ENCODE results near the gene SSU72. TPM values are rescaled to one million over a fixed set of nuclear protein-coding genes. Genes with fewer than 3 reads are reported as not detected.

The SSU72 gene
- total RNA-seq = 117 and 121 TPM in 2 replicates
- long read RNA-seq, full-length matches to known transcripts = 116 of 124 reads
- long read RNA-seq, partial matches to known transcripts = 4 of 124 reads
- long read RNA-seq, other reads (novel, unspliced or antisense) = 4 of 124 reads

GRCh38 chr1:1574721-1575537 is at the start of gene SSU72:
Gene SSU72 (minus strand): TSS chr1:1574863. CDS start chr1:1574557, 306 bp downstream.
- H3K4me3 Mint-ChIP-seq (ENCODE audit: unreplicated experiment) = peak within 1 kb of the TSS; percentile 93

DNA sequence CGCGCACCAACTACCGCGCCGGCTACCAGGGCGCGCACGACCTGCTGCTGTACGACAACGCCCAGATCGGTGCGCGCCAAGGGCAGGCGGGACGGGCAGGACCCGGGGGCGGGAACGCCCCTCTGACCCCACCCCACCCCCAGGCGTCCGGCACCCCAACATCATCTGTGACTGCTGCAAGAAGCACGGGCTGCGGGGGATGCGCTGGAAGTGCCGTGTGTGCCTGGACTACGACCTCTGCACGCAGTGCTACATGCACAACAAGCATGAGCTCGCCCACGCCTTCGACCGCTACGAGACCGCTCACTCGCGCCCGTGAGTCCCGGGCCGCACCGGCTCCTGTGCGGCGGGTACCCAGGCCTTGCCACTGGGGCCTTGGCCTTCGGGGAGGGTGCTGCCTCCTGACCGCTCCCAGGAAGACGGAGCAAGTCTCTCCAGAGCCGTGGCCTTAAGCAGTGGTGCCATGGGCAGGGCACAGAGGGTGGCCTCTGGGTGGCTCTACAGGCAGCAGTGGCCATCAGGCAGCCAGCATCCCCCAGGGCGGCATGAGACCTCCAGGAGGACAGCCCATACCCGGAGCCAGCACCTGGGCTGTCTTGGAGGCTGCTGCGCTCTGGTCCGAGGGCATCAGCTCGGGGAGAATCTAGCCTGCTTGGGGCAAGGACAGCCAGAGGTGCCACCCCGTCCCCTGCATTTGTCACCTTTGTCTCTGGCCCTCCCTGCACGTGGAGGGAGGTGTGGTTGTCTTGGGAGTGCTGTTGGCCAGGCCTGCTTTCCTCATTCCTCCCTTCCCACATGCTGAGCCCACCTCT is 49.2 kb upstream of the SSU72 start:
- H3K4me1 Mint-ChIP-seq (ENCODE audit: unreplicated experiment) = no peaks in the 10 kb centered on the region
- no peaks in the 10 kb centered on the region for H3K36me3 Mint-ChIP-seq (ENCODE audit: unreplicated experiment)
- DNase-seq (ENCODE audit: extremely low spot score, unreplicated experiment) = no peak
- no peak overlapping the region for H3K27ac Mint-ChIP-seq (ENCODE audit: unreplicated experiment)
- TF ChIP-seq, protein P1, sequence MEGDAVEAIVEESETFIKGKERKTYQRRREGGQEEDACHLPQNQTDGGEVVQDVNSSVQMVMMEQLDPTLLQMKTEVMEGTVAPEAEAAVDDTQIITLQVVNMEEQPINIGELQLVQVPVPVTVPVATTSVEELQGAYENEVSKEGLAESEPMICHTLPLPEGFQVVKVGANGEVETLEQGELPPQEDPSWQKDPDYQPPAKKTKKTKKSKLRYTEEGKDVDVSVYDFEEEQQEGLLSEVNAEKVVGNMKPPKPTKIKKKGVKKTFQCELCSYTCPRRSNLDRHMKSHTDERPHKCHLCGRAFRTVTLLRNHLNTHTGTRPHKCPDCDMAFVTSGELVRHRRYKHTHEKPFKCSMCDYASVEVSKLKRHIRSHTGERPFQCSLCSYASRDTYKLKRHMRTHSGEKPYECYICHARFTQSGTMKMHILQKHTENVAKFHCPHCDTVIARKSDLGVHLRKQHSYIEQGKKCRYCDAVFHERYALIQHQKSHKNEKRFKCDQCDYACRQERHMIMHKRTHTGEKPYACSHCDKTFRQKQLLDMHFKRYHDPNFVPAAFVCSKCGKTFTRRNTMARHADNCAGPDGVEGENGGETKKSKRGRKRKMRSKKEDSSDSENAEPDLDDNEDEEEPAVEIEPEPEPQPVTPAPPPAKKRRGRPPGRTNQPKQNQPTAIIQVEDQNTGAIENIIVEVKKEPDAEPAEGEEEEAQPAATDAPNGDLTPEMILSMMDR (IDR thresholded peaks at IDR 0.05) = no peak
- H3K4me3 Mint-ChIP-seq (ENCODE audit: unreplicated experiment) = no peak overlapping the region
- no peaks in the 10 kb centered on the region for H3K9me3 Mint-ChIP-seq (ENCODE audit: unreplicated experiment)
- no peaks in the 10 kb centered on the region for H3K27me3 Mint-ChIP-seq (ENCODE audit: unreplicated experiment)

More at GRCh38 chr1:1574721-1575537, at the start of gene SSU72:
- Mint-ChIP-seq H3K36me3 (ENCODE audit: unreplicated experiment) (peaks cover 5% of the 10 kb centered on the region), H3K4me1 (ENCODE audit: unreplicated experiment) (peaks cover 30% of the 10 kb centered on the region), H3K9me3 (ENCODE audit: unreplicated experiment) (no peaks in the 10 kb centered on the region), H3K27ac (ENCODE audit: unreplicated experiment) (peak within 1 kb of the TSS; percentile 99), H3K27me3 (ENCODE audit: unreplicated experiment) (no peaks in the 10 kb centered on the region)
- peak; percentile 97 for DNase-seq (ENCODE audit: extremely low spot score, unreplicated experiment)
- TF ChIP-seq, protein P1 (IDR thresholded peaks at IDR 0.05) = no peak

DNA sequence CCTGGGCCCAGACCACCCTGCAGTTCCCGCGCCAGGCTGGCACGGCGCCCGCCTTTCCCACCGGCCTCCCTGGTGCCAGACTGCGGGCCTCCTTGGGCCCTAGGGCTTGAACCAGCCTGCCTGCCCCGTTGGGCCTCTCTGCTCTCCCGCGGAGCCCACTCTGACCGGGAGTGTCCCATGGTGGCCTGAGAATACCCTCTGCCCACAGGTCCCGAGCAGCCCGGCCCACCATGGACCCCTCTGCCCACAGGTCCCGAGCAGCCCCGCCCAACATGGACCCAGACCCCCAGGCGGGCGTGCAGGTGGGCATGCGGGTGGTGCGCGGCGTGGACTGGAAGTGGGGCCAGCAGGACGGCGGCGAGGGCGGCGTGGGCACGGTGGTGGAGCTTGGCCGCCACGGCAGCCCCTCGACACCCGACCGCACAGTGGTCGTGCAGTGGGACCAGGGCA is 48.5 kb upstream of the SSU72 start:
- DNase-seq (ENCODE audit: extremely low spot score, unreplicated experiment) = no peak
- TF ChIP-seq, protein P1 (IDR thresholded peaks at IDR 0.05) = no peak
- H3K27me3 Mint-ChIP-seq (ENCODE audit: unreplicated experiment) = no peaks in the 10 kb centered on the region
- no peaks in the 10 kb centered on the region for H3K36me3 Mint-ChIP-seq (ENCODE audit: unreplicated experiment)
- H3K27ac Mint-ChIP-seq (ENCODE audit: unreplicated experiment) = no peak overlapping the region
- H3K9me3 Mint-ChIP-seq (ENCODE audit: unreplicated experiment) = no peaks in the 10 kb centered on the region
- H3K4me3 Mint-ChIP-seq (ENCODE audit: unreplicated experiment) = no peak overlapping the region
- no peaks in the 10 kb centered on the region for H3K4me1 Mint-ChIP-seq (ENCODE audit: unreplicated experiment)

DNA sequence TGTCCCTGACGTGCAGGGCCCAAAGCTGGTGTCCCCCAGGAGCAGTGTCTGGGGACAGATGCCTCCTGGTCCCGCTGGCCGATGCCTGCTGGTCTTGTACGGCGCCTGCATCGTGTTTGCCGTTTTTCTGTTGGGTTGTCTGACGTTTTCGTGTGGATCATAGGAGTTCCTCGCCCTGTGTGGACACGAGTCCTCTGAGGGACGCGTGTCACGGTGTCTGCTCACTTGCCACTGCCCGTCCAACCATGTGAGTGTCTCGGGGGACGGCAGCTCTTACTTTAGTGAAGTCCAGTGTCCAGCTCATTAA is 48.1 kb upstream of the SSU72 start:
- Mint-ChIP-seq H3K27me3 (ENCODE audit: unreplicated experiment) (no peaks in the 10 kb centered on the region), H3K4me1 (ENCODE audit: unreplicated experiment) (peaks cover 2% of the 10 kb centered on the region), H3K4me3 (ENCODE audit: unreplicated experiment) (no peak overlapping the region), H3K36me3 (ENCODE audit: unreplicated experiment) (no peaks in the 10 kb centered on the region), H3K9me3 (ENCODE audit: unreplicated experiment) (no peaks in the 10 kb centered on the region), H3K27ac (ENCODE audit: unreplicated experiment) (no peak overlapping the region)
- TF ChIP-seq, protein P1 (IDR thresholded peaks at IDR 0.05) = no peak
- DNase-seq (ENCODE audit: extremely low spot score, unreplicated experiment) = no peak
